Effector memory CD4-positive, alpha-beta T cell (primary cell): ENCODE data around the gene MIB2.

ENCODE experiments used
- DNase-seq, 3 donors: peaks; one replicate each; pipeline ENCODE4 v3.0.0-alpha.2; 2020
- H3K27ac ChIP-seq: 2 replicates; pipeline ENCODE4 v1.7.0; 2013; ENCODE audit warnings: mild to moderate bottlenecking, low read length, moderate library complexity; ENCODE audit not compliant: insufficient read depth, poor library complexity, severe bottlenecking
- H3K27me3 ChIP-seq: replicated peaks from 2 replicates; pipeline ENCODE4 v1.7.0; 2013; ENCODE audit warnings: mild to moderate bottlenecking, low read length; ENCODE audit not compliant: insufficient read depth, control insufficient read depth, poor library complexity, severe bottlenecking
- H3K36me3 ChIP-seq: 2 replicates; pipeline ENCODE4 v1.7.0; 2013; ENCODE audit warnings: mild to moderate bottlenecking, low read length, moderate library complexity; ENCODE audit not compliant: control insufficient read depth, insufficient read depth
- H3K4me1 ChIP-seq: 2 replicates; pipeline ENCODE4 v1.7.0; 2013; ENCODE audit warnings: low read length, mild to moderate bottlenecking; ENCODE audit not compliant: control insufficient read depth, insufficient read depth, poor library complexity, severe bottlenecking
- H3K4me3 ChIP-seq: 2 replicates; pipeline ENCODE4 v1.7.0; 2013; ENCODE audit warnings: low read length, low read depth, mild to moderate bottlenecking; ENCODE audit not compliant: insufficient read depth, poor library complexity, severe bottlenecking
- H3K9me3 ChIP-seq: 2 replicates; pipeline ENCODE4 v1.7.0; 2013; ENCODE audit warnings: mild to moderate bottlenecking, low read length, moderate library complexity; ENCODE audit not compliant: control insufficient read depth

MIB2 gene

GRCh38 chr1:1598720-1599029 is 16.6 kb upstream of the MIB2 start:
- H3K27me3 ChIP-seq, result no peaks in the 10 kb centered on the region
- peaks cover 3% of the 10 kb centered on the region for H3K4me1 ChIP-seq
- H3K27ac ChIP-seq, result no peak overlapping the region
- no peak overlapping the region for H3K4me3 ChIP-seq
- no peaks in the 10 kb centered on the region for H3K36me3 ChIP-seq
- no peak for DNase-seq
- H3K9me3 ChIP-seq, result no peaks in the 10 kb centered on the region

- no peaks in the 10 kb centered on the region for H3K27me3 ChIP-seq
- no peaks in the 10 kb centered on the region for H3K36me3 ChIP-seq
- H3K27ac ChIP-seq, result no peak overlapping the region
- no peak overlapping the region for H3K4me3 ChIP-seq
- H3K4me1 ChIP-seq, result peaks cover 3% of the 10 kb centered on the region
- H3K9me3 ChIP-seq, result no peaks in the 10 kb centered on the region
- DNase-seq, result no peak
These were observed 16.0 kb upstream of the MIB2 start for GRCh38 chr1:1599030-1599934.

GRCh38 chr1:1599935-1600860 is 15.1 kb upstream of the MIB2 start, which contains the start of gene FNDC10:
FNDC10 (minus strand) TSS chr1:1600135; CDS start chr1:1600015, 120 bp downstream.
- no peak for DNase-seq
- H3K27ac ChIP-seq, result no peak within 1 kb of the TSS
- H3K27me3 ChIP-seq, result no peaks in the 10 kb centered on the region
- H3K4me1 ChIP-seq, result peaks cover 3% of the 10 kb centered on the region
- no peaks in the 10 kb centered on the region for H3K9me3 ChIP-seq
- H3K36me3 ChIP-seq, result no peaks in the 10 kb centered on the region
- peak within 1 kb of the TSS; percentile 56 for H3K4me3 ChIP-seq

GRCh38 chr1:1600861-1601563 is 14.3 kb upstream of the MIB2 start:
- Histone ChIP-seq H3K27ac (no peak overlapping the region), H3K9me3 (no peaks in the 10 kb centered on the region), H3K4me3 (no peak overlapping the region), H3K27me3 (no peaks in the 10 kb centered on the region), H3K36me3 (no peaks in the 10 kb centered on the region), H3K4me1 (peaks cover 3% of the 10 kb centered on the region)
- DNase-seq, result no peak

- Histone ChIP-seq H3K4me1 (peaks cover 7% of the 10 kb centered on the region), H3K27ac (no peak overlapping the region), H3K36me3 (no peaks in the 10 kb centered on the region), H3K9me3 (no peaks in the 10 kb centered on the region), H3K4me3 (no peak overlapping the region), H3K27me3 (no peaks in the 10 kb centered on the region)
- DNase-seq, result no peak
These were observed 13.6 kb upstream of the MIB2 start for GRCh38 chr1:1601564-1602303.

GRCh38 chr1:1602304-1602967 is 12.9 kb upstream of the MIB2 start:
- H3K27me3 ChIP-seq, result no peaks in the 10 kb centered on the region
- H3K36me3 ChIP-seq, result no peaks in the 10 kb centered on the region
- DNase-seq, result no peak
- no peak overlapping the region for H3K27ac ChIP-seq
- H3K4me1 ChIP-seq, result peaks cover 11% of the 10 kb centered on the region
- no peak overlapping the region for H3K4me3 ChIP-seq
- no peaks in the 10 kb centered on the region for H3K9me3 ChIP-seq

- no peak for DNase-seq
- peaks cover 11% of the 10 kb centered on the region for H3K4me1 ChIP-seq
- no peaks in the 10 kb centered on the region for H3K9me3 ChIP-seq
These were observed 12.3 kb upstream of the MIB2 start for GRCh38 chr1:1602968-1603506.

GRCh38 chr1:1603671-1604373 is 11.5 kb upstream of the MIB2 start:
- peaks cover 11% of the 10 kb centered on the region for H3K4me1 ChIP-seq
- DNase-seq, result no peak
- H3K27ac ChIP-seq, result no peak overlapping the region
- H3K4me3 ChIP-seq, result no peak overlapping the region
- H3K9me3 ChIP-seq, result no peaks in the 10 kb centered on the region
- no peaks in the 10 kb centered on the region for H3K36me3 ChIP-seq
- H3K27me3 ChIP-seq, result no peaks in the 10 kb centered on the region

More at GRCh38 chr1:1602968-1603506, 12.3 kb upstream of the MIB2 start:
- no peaks in the 10 kb centered on the region for H3K36me3 ChIP-seq
- no peaks in the 10 kb centered on the region for H3K27me3 ChIP-seq
- H3K4me3 ChIP-seq, result no peak overlapping the region
- H3K27ac ChIP-seq, result no peak overlapping the region
